ENCODE data around the gene CPLANE1.

The CPLANE1 gene

DNA sequence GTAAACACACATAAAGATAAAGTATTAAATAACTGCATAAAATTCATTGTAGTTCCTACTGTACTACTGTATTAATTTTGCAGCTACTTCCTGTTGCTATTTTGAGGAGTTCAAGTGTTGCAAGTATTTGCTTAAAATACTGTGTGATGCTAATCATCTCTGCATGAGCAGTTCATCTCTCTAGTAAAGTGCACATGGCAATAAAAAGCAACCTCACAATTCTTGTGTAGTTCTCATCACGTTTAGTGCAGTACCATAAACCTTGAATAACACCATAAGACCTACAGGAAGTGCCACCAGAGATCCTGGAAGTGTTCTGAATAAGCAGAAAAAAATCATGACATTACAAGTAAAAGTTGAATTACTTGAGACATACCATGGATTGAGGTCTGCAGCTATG lies 34.6 kb downstream of the CPLANE1 start:
- TF ChIP-seq TAF1 (IDR thresholded peaks at IDR 0.05; ENCODE audit: borderline replicate concordance, insufficient read depth, low read length) (no peak), SIN3A (IDR thresholded peaks at IDR 0.05; ENCODE audit: borderline replicate concordance, insufficient read depth, low read length) (no peak), POLR2AphosphoS5 (IDR thresholded peaks at IDR 0.05; ENCODE audit: low read depth, low read length) (no peak), FOXP2 (optimal IDR thresholded peaks at IDR 0.05; ENCODE audit: borderline replicate concordance, extremely low read depth, extremely low read length, insufficient read depth) (no peak)
- TF ChIP-seq, protein P1, sequence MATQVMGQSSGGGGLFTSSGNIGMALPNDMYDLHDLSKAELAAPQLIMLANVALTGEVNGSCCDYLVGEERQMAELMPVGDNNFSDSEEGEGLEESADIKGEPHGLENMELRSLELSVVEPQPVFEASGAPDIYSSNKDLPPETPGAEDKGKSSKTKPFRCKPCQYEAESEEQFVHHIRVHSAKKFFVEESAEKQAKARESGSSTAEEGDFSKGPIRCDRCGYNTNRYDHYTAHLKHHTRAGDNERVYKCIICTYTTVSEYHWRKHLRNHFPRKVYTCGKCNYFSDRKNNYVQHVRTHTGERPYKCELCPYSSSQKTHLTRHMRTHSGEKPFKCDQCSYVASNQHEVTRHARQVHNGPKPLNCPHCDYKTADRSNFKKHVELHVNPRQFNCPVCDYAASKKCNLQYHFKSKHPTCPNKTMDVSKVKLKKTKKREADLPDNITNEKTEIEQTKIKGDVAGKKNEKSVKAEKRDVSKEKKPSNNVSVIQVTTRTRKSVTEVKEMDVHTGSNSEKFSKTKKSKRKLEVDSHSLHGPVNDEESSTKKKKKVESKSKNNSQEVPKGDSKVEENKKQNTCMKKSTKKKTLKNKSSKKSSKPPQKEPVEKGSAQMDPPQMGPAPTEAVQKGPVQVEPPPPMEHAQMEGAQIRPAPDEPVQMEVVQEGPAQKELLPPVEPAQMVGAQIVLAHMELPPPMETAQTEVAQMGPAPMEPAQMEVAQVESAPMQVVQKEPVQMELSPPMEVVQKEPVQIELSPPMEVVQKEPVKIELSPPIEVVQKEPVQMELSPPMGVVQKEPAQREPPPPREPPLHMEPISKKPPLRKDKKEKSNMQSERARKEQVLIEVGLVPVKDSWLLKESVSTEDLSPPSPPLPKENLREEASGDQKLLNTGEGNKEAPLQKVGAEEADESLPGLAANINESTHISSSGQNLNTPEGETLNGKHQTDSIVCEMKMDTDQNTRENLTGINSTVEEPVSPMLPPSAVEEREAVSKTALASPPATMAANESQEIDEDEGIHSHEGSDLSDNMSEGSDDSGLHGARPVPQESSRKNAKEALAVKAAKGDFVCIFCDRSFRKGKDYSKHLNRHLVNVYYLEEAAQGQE (IDR thresholded peaks at IDR 0.05; ENCODE audit: insufficient read depth in 1 of 2, low read depth in 2 of 2, low read length in 2 of 2), result no peak

DNA sequence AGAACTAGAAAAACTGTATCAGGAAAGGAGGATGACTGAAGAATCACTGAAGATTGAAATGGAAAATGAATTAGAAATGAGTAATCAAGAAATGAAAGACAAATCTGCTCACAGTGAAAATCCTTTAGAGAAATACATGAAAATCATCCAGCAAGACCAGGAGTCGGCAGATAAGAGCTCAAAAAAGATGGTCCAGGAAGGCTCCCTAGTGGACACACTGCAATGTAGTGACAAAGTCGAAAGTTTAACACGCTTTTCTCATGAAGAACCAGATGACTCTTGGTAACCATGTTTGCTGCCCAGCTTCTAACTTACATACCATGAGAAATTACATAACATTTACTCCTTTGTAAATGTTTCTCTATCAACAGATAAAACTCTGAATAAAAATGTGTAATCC lies 37.1 kb downstream of the CPLANE1 start:
- TF ChIP-seq TAF1 (IDR thresholded peaks at IDR 0.05; ENCODE audit: borderline replicate concordance, insufficient read depth, low read length) (no peak), SIN3A (IDR thresholded peaks at IDR 0.05; ENCODE audit: borderline replicate concordance, insufficient read depth, low read length) (no peak), FOXP2 (optimal IDR thresholded peaks at IDR 0.05; ENCODE audit: borderline replicate concordance, extremely low read depth, extremely low read length, insufficient read depth) (no peak), POLR2AphosphoS5 (IDR thresholded peaks at IDR 0.05; ENCODE audit: low read depth, low read length) (no peak)
- TF ChIP-seq, protein P1 (IDR thresholded peaks at IDR 0.05; ENCODE audit: insufficient read depth in 1 of 2, low read depth in 2 of 2, low read length in 2 of 2), result no peak

DNA sequence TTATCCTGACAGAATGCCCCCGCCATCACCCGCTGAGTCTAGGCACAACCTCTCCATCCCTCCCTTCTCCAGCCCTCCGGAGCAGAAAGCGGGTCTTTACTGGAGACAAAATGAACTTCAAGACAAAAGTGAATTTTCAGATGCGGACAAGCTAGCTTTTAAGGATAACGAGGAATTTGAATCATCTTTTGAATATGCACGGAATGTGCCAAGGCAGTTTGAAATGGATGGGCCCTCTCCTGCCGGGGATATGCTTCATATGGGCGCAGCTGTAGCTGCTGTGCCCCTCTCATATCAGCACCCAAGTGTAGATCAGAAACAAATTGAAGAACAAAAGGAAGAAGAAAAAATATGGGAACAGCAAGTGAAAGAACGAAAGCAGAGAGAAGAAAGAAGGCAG lies 37.5 kb downstream of the CPLANE1 start:
- TF ChIP-seq POLR2AphosphoS5 (IDR thresholded peaks at IDR 0.05; ENCODE audit: low read depth, low read length) (no peak), FOXP2 (optimal IDR thresholded peaks at IDR 0.05; ENCODE audit: borderline replicate concordance, extremely low read depth, extremely low read length, insufficient read depth) (no peak), TAF1 (IDR thresholded peaks at IDR 0.05; ENCODE audit: borderline replicate concordance, insufficient read depth, low read length) (no peak), SIN3A (IDR thresholded peaks at IDR 0.05; ENCODE audit: borderline replicate concordance, insufficient read depth, low read length) (no peak)
- TF ChIP-seq, protein P1 (IDR thresholded peaks at IDR 0.05; ENCODE audit: insufficient read depth in 1 of 2, low read depth in 2 of 2, low read length in 2 of 2), result no peak

DNA sequence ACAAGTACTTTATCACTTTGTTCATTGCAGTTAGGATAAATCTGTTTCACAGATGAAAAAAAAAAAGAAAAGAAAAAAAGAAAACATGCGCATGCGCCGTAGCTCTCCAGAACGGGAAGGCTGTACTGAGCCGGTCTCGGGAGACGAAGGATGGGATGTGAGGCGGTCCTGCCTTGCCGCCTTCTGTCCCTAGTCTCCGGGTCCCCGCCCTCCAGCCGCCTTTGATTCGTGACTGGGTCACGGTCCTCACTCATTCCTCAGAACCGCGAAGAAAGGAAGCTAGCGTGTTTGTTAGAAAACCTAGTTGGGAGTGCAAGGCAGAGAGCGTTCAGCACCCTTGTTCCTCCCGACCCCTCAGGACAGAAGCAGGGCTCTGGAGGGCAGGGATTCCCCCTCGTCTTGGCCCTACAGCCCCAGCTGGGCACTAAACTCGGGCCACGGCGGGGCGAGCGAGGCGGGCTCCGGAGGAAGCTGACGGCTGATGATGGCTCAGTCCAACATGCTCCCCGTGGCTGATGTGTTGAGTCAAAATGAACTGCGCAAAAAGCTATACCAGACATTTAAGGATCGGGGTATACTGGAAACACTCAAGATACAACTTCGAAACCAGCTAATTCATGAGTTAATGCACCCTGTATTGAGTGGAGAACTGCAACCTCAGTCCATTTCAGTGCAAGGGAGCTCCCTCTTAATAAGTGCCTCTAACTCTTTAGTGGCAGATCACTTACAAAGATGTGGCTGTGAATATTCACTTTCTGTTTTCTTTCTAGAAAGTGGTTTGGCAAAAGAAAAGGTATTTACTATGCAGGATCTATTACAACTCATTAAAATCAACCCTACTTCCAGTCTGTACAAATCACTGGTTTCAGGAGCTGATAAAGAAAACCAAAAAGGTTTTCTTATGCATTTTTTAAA lies 40.0 kb downstream of the CPLANE1 start:
- TF ChIP-seq POLR2AphosphoS5 (IDR thresholded peaks at IDR 0.05; ENCODE audit: low read depth, low read length), result no peak
- no peak for TF ChIP-seq TAF1 (IDR thresholded peaks at IDR 0.05; ENCODE audit: borderline replicate concordance, insufficient read depth, low read length)
- TF ChIP-seq, protein P1 (IDR thresholded peaks at IDR 0.05; ENCODE audit: insufficient read depth in 1 of 2, low read depth in 2 of 2, low read length in 2 of 2), result no peak
- TF ChIP-seq SIN3A (IDR thresholded peaks at IDR 0.05; ENCODE audit: borderline replicate concordance, insufficient read depth, low read length), result no peak
- no peak for TF ChIP-seq FOXP2 (optimal IDR thresholded peaks at IDR 0.05; ENCODE audit: borderline replicate concordance, extremely low read depth, extremely low read length, insufficient read depth)

Data from PFSK-1 (cell line).